ENCODE results near the gene TIPRL.

DNA sequence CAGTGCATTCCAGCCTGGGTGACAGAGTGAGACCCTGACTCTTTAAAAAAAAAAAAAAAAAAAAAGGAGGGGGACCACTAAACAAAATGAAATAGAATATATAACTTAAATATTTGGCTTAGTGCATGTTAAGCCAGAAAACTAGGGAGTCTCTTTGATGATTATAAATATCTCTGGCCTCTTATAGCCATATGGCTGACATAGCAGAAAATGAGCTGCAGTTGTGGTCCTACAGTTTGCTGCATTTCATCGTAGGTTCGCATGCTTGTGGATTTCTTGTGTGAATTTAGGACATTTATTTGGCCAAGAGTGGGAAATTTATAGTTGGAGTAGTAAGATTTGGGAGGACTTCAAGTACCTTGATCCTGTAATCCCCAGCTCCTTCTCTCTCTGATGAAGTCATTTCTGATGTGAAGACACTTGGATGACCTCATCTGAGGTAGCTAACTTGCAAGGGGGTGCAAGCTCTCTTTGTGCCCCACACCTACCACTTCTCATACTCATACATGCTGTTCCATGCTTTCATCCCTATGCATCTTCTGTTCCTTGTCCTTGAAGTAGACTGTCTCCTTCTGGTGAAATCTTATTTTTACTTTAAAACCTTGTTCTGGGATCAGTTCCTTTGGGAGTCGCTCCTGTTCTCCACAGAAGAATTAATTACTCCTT, 6.4 kb upstream of the TIPRL start:
- TF ChIP-seq CTCF (conservative IDR thresholded peaks at IDR 0.05; ENCODE audit: low read length) (no peak), EZH2phosphoT487 (IDR thresholded peaks at IDR 0.05; ENCODE audit: borderline replicate concordance, low read depth, low read length) (no peak)

Measured in OCI-LY7 (cell line).